A172 (cell line): ENCODE results near the gene SKI. TPM values are rescaled to one million over a fixed set of nuclear protein-coding genes. Genes with fewer than 3 reads are reported as not detected.
"Not testable (repeated sequence)": the region's sequence is repeated elsewhere in the genome, so short reads cannot be mapped to it uniquely, and the experiment has no call there.

ENCODE experiments used
- DNase-seq: peaks from one replicate; pipeline ENCODE4 v3.0.0-alpha.2; 2015; ENCODE audit warnings: low spot score
- total RNA-seq: library from RNA; depleted of rRNA; stranded (reverse); fragments of >200 nt; shearing (Covaris generic); gene quantifications from 2 replicates; pipeline ENCODE4 v1.2.3, GENCODE V29; 2014

Gene SKI
- total RNA-seq, 1 experiment from 2014 or later, result 14.8 TPM

DNA sequence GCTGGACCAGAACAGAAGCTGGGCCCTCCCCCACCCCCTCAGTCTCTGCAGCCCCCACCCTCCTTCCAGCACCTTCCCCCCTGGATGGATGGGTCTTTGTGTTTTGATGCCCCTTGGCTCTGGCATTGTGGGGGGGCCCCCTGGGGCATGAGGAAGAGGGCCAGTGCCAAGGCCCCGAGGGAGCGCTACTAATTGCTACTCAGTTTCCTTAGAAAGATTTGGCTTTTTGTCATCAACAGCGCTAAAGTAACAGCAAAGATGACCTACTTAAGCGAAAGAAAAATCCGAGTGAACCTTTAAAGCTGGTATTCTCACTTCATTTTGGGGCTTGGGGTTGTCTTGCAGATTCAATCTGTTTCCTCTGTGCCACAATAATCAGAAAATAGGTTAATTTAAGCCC is 63.5 kb downstream of the SKI start:
- no peak for DNase-seq

- no peak for DNase-seq
Measured at GRCh38 chr1:2292725-2293450, 64.8 kb downstream of the SKI start.

GRCh38 chr1:2294033-2294724 is 66.1 kb downstream of the SKI start:
- DNase-seq, result no peak

- no peak for DNase-seq
Measured at GRCh38 chr1:2294725-2295078, 66.6 kb downstream of the SKI start.

DNA sequence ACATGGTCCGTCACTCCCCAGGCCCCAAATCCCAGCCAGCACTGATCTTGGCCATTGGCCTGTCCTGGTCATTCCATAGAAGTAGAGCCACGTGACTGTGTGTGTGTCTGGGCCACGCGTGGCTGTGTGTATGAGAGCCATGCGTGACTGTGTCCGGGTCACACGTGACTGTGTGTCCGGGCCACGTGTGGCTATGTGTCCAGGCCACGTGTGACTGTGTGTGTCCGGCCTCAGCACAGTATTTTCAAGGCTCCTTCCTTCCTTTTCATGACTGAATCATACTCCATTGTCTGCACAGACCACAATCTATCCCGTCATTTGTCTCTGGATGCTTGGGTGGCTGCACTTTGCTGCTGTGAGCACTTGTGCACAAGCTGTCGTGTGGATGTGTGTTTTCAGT is 67.4 kb downstream of the SKI start:
- no peak for DNase-seq

- not testable (repeated sequence) for DNase-seq
Measured at GRCh38 chr1:2296211-2296610, 68.1 kb downstream of the SKI start.

DNA sequence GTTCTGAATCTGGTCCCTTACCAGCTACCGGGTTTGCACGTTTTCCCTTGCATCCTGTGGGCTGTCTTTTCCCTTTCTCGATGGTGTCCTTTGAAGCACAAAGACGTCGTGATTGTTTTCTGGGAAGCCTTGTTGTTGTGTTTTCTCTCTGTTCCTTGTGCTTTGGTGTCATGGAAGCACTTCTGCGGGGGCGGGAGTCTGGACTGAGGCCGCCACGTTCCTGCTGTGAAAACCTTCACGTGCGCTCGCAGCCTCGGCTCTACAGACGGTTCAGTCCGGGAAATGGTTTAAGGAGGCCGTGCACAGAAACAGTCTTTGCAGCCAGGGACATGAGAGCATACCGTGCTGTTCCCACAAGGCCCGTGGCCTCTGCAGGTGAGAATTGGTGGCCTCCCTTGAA is 68.5 kb downstream of the SKI start:
- DNase-seq, result no peak

- no peak for DNase-seq
Measured at GRCh38 chr1:2297246-2298011, 69.3 kb downstream of the SKI start.

- DNase-seq, result no peak
Measured at GRCh38 chr1:2298685-2299084, 70.6 kb downstream of the SKI start.

- no peak for DNase-seq
Measured at GRCh38 chr1:2299131-2299627, 71.1 kb downstream of the SKI start.

DNA sequence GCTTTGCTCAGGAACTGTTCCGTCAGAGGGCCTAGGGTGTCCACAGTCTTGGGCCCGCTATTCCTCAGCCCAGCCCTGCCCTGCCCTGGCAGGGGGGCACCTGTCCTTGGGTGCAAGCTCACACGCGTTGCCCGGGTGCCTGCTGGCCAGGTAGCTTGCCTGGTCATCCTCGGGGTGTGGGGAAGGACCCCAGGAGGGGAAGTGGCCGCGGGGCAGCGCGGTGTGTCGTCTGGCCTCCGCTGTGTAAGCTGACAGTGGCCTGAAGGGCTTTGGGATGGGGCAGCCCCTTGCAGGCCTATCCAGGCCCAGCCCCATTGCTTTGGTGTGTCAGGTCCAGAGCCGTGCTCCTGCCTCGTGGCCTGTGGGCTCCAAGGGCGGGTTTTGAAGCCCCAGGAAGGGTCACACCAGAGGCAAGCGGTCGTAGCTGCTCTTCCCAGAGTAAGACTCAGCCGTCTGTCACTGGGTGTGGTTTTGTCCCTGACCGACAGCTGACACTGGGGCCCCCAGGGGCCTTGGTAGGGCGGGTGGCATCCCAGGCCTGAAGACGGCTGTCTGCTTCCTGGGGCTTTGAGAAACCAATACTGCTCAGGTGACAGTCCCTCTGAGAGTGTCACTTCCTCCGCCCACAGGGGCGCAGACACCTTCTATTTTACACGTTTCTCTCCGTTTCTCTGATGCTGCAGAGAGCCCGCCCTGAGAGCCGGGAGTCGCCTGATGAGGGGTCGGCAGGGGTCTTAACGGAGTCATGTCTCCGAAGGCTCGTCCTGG is 72.1 kb downstream of the SKI start:
- no peak for DNase-seq

DNA sequence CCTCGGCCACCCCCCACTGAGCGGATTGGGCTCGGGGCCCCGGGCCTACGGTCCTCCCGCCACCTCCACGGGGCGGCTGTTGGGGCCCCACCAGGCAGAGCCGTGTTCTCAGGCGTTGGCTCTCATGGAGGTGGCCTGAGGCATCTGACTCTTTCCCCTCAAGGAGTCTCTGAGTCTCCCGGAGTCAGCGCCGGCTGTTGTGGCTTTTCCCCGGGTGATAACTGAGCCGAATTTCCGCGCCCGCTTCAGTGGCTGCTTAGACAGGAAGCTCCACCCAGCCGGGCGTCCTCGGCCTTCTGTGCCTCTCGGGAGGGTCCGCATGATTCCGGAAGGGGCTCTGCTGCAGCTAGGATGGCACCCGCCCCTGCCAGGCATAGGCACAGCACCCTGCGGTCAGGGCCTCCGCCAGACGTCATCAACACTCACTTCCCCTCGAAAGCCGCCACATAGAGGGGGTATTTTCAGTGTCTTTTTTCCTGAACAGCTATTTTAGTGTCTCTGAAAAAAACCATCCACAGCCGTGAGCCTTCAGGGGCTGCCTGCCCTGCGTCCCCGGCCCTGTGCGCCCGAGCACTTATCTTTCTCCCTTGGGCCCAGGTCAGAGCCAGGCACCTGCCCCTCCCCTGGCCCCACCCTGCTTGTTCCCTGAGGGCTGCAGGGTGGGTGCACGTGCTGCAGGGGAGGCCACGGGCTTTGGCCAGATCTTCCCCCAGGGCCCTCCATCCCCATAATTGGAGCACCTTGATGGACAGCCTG is 72.9 kb downstream of the SKI start:
- no peak for DNase-seq

GRCh38 chr1:2301607-2302291 is 73.6 kb downstream of the SKI start:
- no peak for DNase-seq

DNA sequence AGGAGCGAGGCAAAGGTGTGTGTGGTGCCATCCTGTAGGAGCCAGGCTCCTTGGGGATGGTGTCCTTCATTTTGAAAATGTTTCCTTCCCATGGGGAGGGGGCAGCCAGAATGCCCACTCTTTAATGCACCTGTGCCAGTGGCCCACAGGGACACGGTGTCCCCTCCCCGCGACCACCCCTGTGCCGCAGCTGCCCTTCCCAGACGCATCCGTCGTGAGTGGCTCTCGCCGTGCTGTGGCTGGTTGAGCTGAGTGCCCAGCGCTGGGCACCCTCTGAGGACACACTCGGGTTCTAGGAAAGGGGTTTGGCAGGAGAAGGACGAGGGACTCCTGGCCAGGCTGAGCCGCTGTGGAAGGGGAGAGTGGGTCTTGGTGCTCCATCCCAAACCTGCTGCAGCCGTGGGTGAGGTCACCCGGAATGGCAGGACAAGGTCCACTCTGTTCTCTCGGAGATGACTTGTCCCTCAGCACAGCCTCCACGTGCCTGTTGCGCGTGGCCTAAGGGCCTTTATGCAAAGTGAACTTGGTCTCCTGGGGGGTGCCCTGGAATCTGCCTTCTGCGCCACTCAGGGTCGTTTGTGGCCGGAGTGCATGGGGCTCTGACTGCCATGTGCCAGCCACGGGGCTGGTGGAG is 74.3 kb downstream of the SKI start:
- DNase-seq, result no peak

DNA sequence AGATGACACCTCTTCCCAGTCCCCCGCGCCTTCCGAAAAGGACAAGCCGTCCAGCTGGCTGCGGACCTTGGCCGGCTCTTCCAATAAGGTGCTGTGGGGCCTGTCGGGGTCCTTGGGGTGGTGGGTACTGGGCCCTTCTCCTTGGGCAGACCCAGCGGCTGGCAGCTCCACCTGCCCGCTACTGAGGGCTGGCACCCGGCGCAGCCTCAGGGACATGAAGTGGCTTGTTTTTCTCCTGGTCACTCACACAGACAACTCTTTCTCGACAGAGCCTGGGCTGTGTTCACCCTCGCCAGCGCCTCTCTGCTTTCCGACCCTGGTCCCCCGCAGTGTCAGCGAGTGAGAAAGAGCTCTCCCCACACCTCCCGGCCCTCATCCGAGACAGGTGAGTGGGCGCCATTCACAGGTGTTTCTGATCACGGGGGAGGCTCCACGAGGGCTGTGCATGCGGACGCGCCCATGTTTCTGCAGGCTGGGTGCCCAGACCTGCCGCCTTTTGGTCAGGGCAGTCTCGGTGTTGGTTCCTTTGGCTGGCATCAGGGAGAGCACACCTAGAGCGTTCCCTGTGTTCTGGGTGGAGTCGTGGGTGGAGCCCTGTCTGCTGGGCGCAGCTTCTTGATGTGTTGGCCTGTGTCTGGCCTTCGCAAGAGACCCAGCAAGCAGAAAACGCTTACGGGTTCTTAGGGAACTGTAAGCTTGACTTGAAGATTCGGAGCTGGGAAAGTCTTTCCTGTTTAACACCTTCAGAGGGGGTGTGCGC is 75.1 kb downstream of the SKI start:
- no peak for DNase-seq

- no peak for DNase-seq
Measured at GRCh38 chr1:2303781-2304180, 75.7 kb downstream of the SKI start.

- DNase-seq, result no peak
Measured at GRCh38 chr1:2304282-2304681, 76.2 kb downstream of the SKI start.

DNA sequence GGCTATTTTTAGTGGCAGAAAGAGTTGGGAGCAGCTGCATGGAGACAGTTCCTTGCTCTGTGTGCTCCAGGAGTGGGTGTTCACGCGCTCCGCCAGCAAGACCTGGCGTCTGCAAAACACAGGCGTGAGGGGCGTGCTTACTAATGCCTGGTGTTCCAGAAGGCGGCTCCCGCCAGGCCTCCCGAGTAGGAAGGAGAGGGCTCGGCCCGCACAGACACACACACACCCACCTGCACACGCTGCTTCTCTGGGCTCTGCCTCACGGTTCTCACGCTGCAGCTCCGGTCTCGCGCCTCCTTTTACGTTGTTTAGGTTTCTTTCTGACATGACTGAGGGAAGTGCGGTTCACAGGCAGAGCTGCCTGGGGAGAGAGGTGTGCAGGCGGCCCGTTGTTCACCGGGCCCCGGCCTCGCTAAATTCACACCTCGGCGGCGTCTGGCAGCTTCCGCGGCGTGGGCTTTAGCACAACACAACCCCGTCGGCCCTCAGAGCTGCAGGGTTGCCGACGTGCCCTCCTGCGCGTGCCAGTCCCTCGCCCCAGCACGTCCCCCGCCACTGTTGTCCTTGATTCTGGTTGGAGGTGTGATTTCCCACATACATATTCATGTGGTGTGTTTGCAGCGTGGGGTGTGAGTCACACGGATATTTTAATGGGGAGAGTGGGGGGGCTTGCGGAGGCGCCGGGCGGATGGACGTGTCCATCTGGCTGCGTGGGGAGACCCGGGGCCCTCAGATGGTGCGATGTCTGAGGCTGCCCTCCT is 77.0 kb downstream of the SKI start:
- DNase-seq, result no peak
